HG03571 (cell line): Measurements from ENCODE around the gene SLC6A2.
"Not testable (repeated sequence)": the region's sequence is repeated elsewhere in the genome, so short reads cannot be mapped to it uniquely, and the experiment has no call there.

Source experiments
- ATAC-seq: cut with Tn5 transposase; IDR thresholded peaks from one replicate; pipeline ENCODE4 v1.9.1; 2021; ENCODE audit not compliant: unreplicated experiment

SLC6A2 gene

GRCh38 chr16:55709801-55710200 lies 54.0 kb downstream of the SLC6A2 start:
- ATAC-seq: no peak

- no peak for ATAC-seq
Observed at GRCh38 chr16:55710466-55710865, 54.7 kb downstream of the SLC6A2 start.

DNA sequence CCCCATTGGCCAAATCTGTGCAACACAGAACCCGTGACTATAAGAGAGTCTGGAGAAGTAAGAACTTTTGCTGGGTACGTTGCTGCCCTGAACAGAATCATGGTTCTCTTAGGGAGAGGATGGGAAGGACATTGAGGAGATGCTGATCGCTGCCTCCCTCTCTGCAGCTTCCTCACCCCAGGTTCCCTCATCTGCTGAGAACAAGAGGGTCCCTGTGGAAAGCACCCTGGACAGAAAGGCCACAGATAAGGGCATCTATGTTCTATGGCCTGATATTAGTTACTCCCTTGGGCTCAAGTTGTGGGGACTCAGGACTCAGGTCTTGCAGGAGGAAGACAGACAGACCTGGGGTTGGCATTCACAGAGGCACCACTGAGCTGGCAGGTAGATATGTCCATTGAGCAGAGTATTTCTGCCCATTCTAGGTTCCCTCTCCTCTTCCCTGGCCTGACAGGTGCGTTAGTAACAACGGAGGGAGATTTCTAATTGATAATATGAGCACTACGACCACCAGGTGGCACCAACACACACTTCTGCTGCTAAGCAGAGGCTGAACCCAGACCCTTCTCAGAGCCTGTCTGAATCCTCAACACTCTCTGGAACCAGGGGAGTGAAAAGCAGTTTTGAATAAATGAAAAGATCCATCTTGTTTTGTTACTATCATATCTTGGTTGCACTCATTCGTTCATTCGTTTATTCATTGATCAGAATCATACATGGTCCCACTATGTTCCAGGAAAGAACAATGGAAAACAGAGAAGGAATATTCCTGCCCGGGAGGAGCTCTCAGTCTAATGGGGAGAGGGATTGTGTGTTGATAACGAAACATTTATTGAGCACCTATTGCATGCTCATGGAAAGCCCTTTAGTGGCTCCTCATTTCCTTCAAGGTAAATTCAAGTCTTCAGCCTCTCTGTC lies 56.4 kb downstream of the SLC6A2 start:
- no peak for ATAC-seq

DNA sequence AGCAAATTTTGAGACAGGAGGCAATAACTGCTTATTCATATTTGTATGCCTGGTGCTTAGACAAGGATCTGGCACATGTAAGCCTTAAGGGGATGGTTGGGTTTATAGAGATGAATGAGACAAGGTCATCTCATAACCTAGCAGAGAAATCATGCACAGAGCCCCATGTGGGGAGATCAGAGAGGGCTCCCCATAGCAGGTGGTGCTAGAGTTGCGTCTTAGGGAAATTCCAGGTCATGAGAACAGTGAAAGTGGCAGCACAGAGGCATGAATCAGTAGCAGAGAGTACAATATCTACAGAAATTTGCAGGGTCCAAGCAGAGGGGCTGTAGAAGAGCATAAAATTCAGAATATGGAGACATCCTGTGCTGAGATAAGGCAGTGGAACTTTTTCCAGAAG lies 57.3 kb downstream of the SLC6A2 start:
- no peak for ATAC-seq

GRCh38 chr16:55717326-55717725 lies 61.5 kb downstream of the SLC6A2 start:
- no peak for ATAC-seq

GRCh38 chr16:55725055-55725777 lies 69.4 kb downstream of the SLC6A2 start:
- no peak for ATAC-seq

GRCh38 chr16:55728797-55729196 lies 73.0 kb downstream of the SLC6A2 start:
- ATAC-seq: no peak

- ATAC-seq: no peak
Observed at GRCh38 chr16:55730115-55730514, 74.3 kb downstream of the SLC6A2 start.

GRCh38 chr16:55732496-55732895 lies 76.7 kb downstream of the SLC6A2 start:
- ATAC-seq: no peak

- no peak for ATAC-seq
Observed at GRCh38 chr16:55734665-55735064, 78.9 kb downstream of the SLC6A2 start.

DNA sequence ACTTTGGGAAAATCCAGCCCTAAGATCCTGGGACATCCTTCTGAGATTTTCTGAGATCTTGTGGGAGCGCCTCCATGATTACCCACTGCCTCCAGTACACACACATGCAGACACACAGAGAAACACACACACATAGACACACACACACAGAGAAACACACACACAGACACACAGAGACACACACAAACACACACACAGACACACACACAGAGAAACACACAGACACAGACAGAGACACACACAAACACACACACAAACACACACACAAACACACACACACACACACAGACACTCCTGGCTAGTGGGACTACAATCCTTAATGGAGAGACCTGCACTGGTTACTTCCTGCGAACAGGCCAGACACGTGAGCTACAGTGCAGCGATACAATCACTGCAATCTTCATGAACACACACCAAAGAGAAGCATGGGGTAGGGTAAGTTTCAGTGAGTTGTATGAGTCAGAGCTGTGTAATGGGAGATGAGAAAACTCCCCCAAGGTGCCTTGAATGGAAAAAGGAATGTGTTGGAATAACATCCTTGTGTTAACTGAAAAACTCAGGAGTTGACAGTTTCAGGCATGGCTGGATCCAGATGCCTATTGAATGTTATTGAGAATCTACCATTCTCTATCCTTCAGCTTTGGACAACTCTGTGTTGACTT lies 79.5 kb downstream of the SLC6A2 start:
- ATAC-seq: no peak

GRCh38 chr16:55736671-55737070 lies 80.9 kb downstream of the SLC6A2 start:
- ATAC-seq: no peak

GRCh38 chr16:55737318-55737717 lies 81.5 kb downstream of the SLC6A2 start:
- no peak for ATAC-seq

DNA sequence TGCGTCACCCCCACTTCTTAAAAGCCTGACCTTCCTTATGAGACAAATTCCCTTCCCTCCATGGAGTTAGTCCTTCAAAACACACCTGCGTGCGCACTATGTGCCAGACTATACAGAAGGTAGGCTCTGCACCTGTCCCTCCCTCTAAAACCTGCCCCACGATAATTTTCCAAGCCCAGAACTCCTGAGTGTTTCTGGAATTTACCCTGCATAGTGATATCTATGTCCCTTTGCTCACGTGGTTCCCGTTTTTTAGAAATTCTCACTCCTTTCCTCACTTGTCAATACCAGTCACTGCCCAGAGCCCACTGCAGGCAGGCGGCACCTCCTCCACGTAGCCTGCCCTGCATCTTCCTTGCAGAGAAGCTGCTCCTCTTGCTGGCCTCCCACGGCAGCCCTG lies 82.2 kb downstream of the SLC6A2 start:
- no peak for ATAC-seq

DNA sequence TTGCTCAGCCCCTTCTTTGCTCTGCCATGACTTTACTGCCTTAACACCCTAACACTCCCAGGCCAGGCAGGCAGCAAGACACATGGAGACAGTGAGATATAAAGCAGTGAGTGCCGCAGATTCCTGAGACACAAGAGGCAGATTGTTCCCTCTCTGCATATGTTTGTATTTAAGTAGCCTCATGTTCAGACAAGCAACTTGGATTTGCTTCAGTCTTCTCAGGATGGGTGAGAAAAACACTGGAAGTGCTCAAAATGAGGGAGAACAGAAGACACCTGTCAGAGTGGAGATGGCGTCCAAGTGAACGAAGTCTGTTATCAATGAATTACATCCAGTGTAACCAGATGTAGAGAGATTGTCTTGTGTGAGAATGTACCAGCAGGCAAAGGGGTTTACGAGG lies 90.3 kb downstream of the SLC6A2 start:
- ATAC-seq: no peak

GRCh38 chr16:55747785-55748184 lies 92.0 kb downstream of the SLC6A2 start:
- ATAC-seq: no peak

DNA sequence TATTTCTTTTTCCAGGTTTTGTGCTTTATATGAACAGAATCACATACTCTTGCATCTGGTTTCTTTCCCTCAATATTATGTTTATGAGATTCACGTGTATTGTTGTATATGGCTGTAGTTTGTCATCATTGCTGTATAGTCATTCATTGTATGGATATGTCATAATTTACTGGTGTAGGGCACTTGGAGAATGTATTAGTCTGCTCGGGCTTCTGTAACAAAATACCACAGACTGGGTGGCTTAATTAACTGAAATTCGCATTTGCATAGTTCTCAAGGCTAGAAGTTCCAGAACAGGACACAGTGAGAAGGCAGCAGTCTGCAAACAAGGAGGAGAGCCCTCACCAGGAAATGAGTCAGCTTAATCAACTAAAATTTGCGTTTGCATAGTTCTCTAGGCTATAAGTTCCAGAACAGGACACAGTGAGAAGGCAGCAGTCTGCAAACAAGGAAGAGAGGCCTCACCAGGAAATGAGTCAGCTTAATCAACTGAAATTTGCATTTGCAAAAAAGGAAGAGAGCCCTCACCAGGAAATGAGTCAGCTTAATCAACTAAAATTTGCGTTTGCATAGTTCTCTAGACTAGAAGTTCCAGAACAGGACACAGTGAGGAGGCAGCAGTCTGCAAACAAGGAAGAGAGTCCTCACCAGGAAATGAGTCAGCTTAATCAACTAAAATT lies 96.8 kb downstream of the SLC6A2 start:
- ATAC-seq: not testable (repeated sequence)

DNA sequence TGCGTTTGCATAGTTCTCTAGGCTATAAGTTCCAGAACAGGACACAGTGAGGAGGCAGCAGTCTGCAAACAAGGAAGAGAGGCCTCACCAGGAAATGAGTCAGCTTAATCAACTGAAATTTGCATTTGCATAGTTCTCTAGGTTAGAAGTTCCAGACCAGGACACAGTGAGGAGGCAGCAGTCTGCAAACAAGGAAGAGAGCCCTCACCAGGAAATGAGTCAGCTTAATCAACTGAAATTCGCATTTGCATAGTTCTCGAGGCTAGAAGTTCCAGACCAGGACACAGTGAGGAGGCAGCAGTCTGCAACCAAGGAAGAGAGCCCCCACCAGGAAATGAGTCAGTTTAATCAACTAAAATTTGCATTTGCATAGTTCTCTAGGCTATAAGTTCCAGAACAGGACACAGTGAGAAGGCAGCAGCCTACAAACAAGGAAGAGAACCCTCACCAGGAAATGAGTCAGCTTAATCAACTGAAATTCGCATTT lies 97.4 kb downstream of the SLC6A2 start:
- ATAC-seq: not testable (repeated sequence)
